Endothelial cell of umbilical vein (primary cell): Measurements from ENCODE around the gene GNRHR. TPM values are rescaled to one million over a fixed set of nuclear protein-coding genes. Genes with fewer than 3 reads are reported as not detected.

Experiments
- BruUV-seq: library from RNA; stranded (reverse); fragments of 400-500 nt; replicated peaks from 2 replicates; lab custom pipeline; 2021; lab: Mats Ljungman, UMichigan
- CTCF ChIA-PET: fragments of 300-600, 350-600 bp; sonication (Branson Sonifier 250); formaldehyde crosslinking; loops from one replicate; lab custom pipeline; 2021; ENCODE audit warnings: antibody characterized with exemption, inconsistent platforms; lab: Charles Lee
- POLR2A ChIA-PET: fragments of 300-600, 350-600 bp; sonication (Branson Sonifier 250); formaldehyde crosslinking; loops from one replicate; lab custom pipeline; 2021; ENCODE audit warnings: antibody characterized with exemption, inconsistent platforms; lab: Charles Lee
- DNase-seq: peaks from one replicate; pipeline ENCODE4 v3.0.0-alpha.2; 2011; ENCODE audit warnings: low read depth, low spot score
- FAIRE-seq: peaks from 2 replicates; lab custom pipeline; 2011; peaks lifted over from hg19 to GRCh38; lab: Jason Lieb, UNC
- H2AFZ ChIP-seq: 2 replicates; pipeline ENCODE4 v1.6.0; 2012; ENCODE audit warnings: low read depth, low read length, control low read depth, inconsistent platforms
- H3K27ac ChIP-seq: 2 replicates; pipeline ENCODE4 v1.5.1; 2011; ENCODE audit warnings: low read depth, mild to moderate bottlenecking, control low read depth, low read length, moderate library complexity; ENCODE audit not compliant: insufficient read depth
- H3K27me3 ChIP-seq, 2 experiments: 2 replicates each; pipeline versions ENCODE4 v1.6.0 to v1.6.1; 2011; ENCODE audit warnings: low read length in 2 of 2, mixed read lengths in 1 of 2; ENCODE audit not compliant: control insufficient read depth in 2 of 2, insufficient read depth in 2 of 2
- H3K36me3 ChIP-seq, 2 experiments: 2 replicates in 1 of 2; 3 replicates in 1 of 2; pipeline ENCODE4 v1.5.1; 2011; ENCODE audit warnings: low read length in 2 of 2, mild to moderate bottlenecking in 1 of 2, moderate library complexity in 1 of 2; ENCODE audit not compliant: control insufficient read depth in 2 of 2, insufficient read depth in 2 of 2; ENCODE audit errors: extremely low read depth in 1 of 2
- H3K4me1 ChIP-seq: 3 replicates; pipeline ENCODE4 v1.5.1; 2011; ENCODE audit warnings: mild to moderate bottlenecking, low read length; ENCODE audit not compliant: control insufficient read depth, insufficient read depth; ENCODE audit errors: extremely low read depth
- H3K4me2 ChIP-seq: 2 replicates; pipeline ENCODE4 v1.6.1; 2011; ENCODE audit warnings: low read length, control low read depth, mixed read lengths; ENCODE audit not compliant: insufficient read depth
- H3K4me3 ChIP-seq, 3 experiments: fragments of 200-600 bp in 1 of 3; sonication (generic), shearing (Covaris generic) in 1 of 3; replicated peaks in 1 of 3; 2 replicates each; pipeline ENCODE4 v1.5.1; 2011 to 2016; ENCODE audit warnings: control low read depth in 3 of 3, low read length in 3 of 3, mild to moderate bottlenecking in 2 of 3, inconsistent platforms in 1 of 3, low read depth in 1 of 3, moderate library complexity in 1 of 3; ENCODE audit not compliant: insufficient read depth in 1 of 3
- H3K79me2 ChIP-seq: 2 replicates; pipeline ENCODE4 v1.6.0; 2012; ENCODE audit warnings: low read length, inconsistent platforms; ENCODE audit not compliant: control insufficient read depth, insufficient read depth
- H3K9ac ChIP-seq: replicated peaks from 2 replicates; pipeline ENCODE3; 2011; ENCODE audit warnings: low read length, control low read depth; ENCODE audit not compliant: insufficient read depth; ENCODE audit errors: extremely low read depth
- H3K9me1 ChIP-seq: replicated peaks from 3 replicates; pipeline ENCODE4 v1.6.0; 2011; ENCODE audit warnings: mild to moderate bottlenecking, low read length; ENCODE audit not compliant: control insufficient read depth, insufficient read depth; ENCODE audit errors: extremely low read depth
- H3K9me3 ChIP-seq: replicated peaks from 2 replicates; pipeline ENCODE4 v1.5.1; 2012; ENCODE audit warnings: low read length, inconsistent platforms; ENCODE audit not compliant: control insufficient read depth, insufficient read depth
- H4K20me1 ChIP-seq: replicated peaks from 2 replicates; pipeline ENCODE3; 2011; ENCODE audit warnings: mild to moderate bottlenecking, low read length; ENCODE audit not compliant: control insufficient read depth, insufficient read depth; ENCODE audit errors: extremely low read depth
- CTCF ChIP-seq, 2 donors: IDR thresholded peaks; 1 replicate in 1 of 2; 2 replicates in 1 of 2; pipeline ENCODE4 v1.5.1; 2011; ENCODE audit warnings: low read length in 2 of 2, mild to moderate bottlenecking in 2 of 2, moderate library complexity in 2 of 2, control low read depth in 1 of 2, inconsistent platforms in 1 of 2, low read depth in 1 of 2; ENCODE audit not compliant: insufficient read depth in 1 of 2; ENCODE audit errors: extremely low read depth in 1 of 2
- EZH2 ChIP-seq: IDR thresholded peaks from 2 replicates; pipeline ENCODE4 v1.6.1; 2012; ENCODE audit warnings: borderline replicate concordance, low read depth, mild to moderate bottlenecking, moderate library complexity, low read length, inconsistent platforms; ENCODE audit not compliant: severe bottlenecking
- FOS ChIP-seq: IDR thresholded peaks from 2 replicates; pipeline ENCODE4 v1.6.1; 2011; ENCODE audit warnings: mild to moderate bottlenecking, low read length, moderate library complexity, borderline replicate concordance; ENCODE audit not compliant: insufficient read depth
- GATA2 ChIP-seq: IDR thresholded peaks from 2 replicates; pipeline ENCODE4 v1.7.0; 2011; ENCODE audit warnings: low read depth, mild to moderate bottlenecking, moderate library complexity, mixed read lengths, low read length; ENCODE audit not compliant: insufficient read length, insufficient read depth
- JUN ChIP-seq: IDR thresholded peaks from 2 replicates; pipeline ENCODE4 v1.6.1; 2011; ENCODE audit warnings: borderline replicate concordance, low read depth; ENCODE audit not compliant: insufficient read length, insufficient read depth
- MAX ChIP-seq: IDR thresholded peaks from 2 replicates; pipeline ENCODE4 v1.6.1; 2011; ENCODE audit not compliant: insufficient read depth, insufficient read length
- MYC ChIP-seq: IDR thresholded peaks from one replicate; pipeline ENCODE4 v1.6.1; 2011; ENCODE audit warnings: mild to moderate bottlenecking, low read depth, low read length
- POLR2A ChIP-seq: IDR thresholded peaks from 2 replicates; pipeline ENCODE4 v1.6.1; 2012; ENCODE audit warnings: low read depth, mild to moderate bottlenecking, control low read depth, low read length
- POLR2AphosphoS5 ChIP-seq: IDR thresholded peaks from 2 replicates; pipeline ENCODE4 v1.6.1; 2012; ENCODE audit warnings: low read depth, mild to moderate bottlenecking, control low read depth, low read length, moderate library complexity; ENCODE audit not compliant: insufficient read depth
- dilution Hi-C: fragments of 300-500 bp; cut with MboI; formaldehyde crosslinking; loops from one replicate; pipeline ENCODE4 v1.15.0; 2019; ENCODE audit warnings: low sequenced_read_pairs; ENCODE audit not compliant: extremely low pct_ligation_motif_present
- intact Hi-C: fragments of 100-400 bp; cut with micrococcal nuclease; formaldehyde crosslinking; loops from one replicate; pipeline ENCODE4 v1.10.0; 2022
- polyA plus RNA-seq, 4 experiments: library from polyadenylated mRNA; depleted of rRNA in 3 of 4; stranded (reverse) in 3 of 4; unstranded in 1 of 4; fragments of >200 nt; gene quantifications; 2 replicates each; pipeline versions ENCODE4 v1.2.1 to v1.2.3, GENCODE V29; 2011 to 2012; ENCODE audit warnings: missing spikeins in 1 of 4
- total RNA-seq: library from RNA; stranded (reverse); gene quantifications from 2 replicates; pipeline ENCODE4 v1.2.3, GENCODE V29; 2021

Gene GNRHR
- total and polyA plus RNA-seq, 2 donors (not counting 3 experiments of a cell fraction or from before 2014, with no cell fraction given) = not detected

- Histone ChIP-seq H3K79me2 (no peaks in the 10 kb centered on the region), H3K9ac (no peak overlapping the region), H3K36me3 (no peaks in the 10 kb centered on the region), H3K27ac (no peak overlapping the region), H3K4me3 (no peak overlapping the region), H4K20me1 (no peaks in the 10 kb centered on the region), H2AFZ (no peak overlapping the region), H3K9me3 (no peaks in the 10 kb centered on the region), H3K4me1 (no peaks in the 10 kb centered on the region), H3K9me1 (peaks cover 3% of the 10 kb centered on the region), H3K27me3 (no peaks in the 10 kb centered on the region), H3K4me2 (no peak overlapping the region)
- dilution Hi-C loops = no loop called here
- TF ChIP-seq FOS (no peak), POLR2AphosphoS5 (no peak), CTCF (IDR thresholded peaks at IDR 0.05; ENCODE audit: extremely low read depth in 1 of 2, insufficient read depth in 1 of 2, low read depth in 1 of 2, low read length in 2 of 2) (no peak), EZH2 (no peak), MYC (no peak)
- FAIRE-seq = no peak
- BruUV-seq = no TSS peak
- DNase-seq = no peak
- ChIA-PET POLR2A (no interaction called here), CTCF (no interaction called here)
- intact Hi-C loops = no loop called here
Measured at GRCh38 chr4:67743194-67743593, 11.0 kb downstream of the GNRHR start.

GRCh38 chr4:67736262-67736661 is 17.9 kb downstream of the GNRHR start:
- H3K79me2 ChIP-seq = no peaks in the 10 kb centered on the region
- TF ChIP-seq JUN (no peak), EZH2 (no peak), MAX (no peak), GATA2 (no peak), CTCF (IDR thresholded peaks at IDR 0.05; ENCODE audit: extremely low read depth in 1 of 2, insufficient read depth in 1 of 2, low read depth in 1 of 2, low read length in 2 of 2) (no peak), POLR2AphosphoS5 (no peak), POLR2A (no peak), FOS (no peak), MYC (no peak)
- H3K4me3 ChIP-seq = no peak overlapping the region
- no peak overlapping the region for H3K9ac ChIP-seq
- CTCF ChIA-PET = interaction anchor here (1.3 to 3.8 kb wide), 2 partner anchors 10 to 14 kb away, joined by 5 to 31 read pairs; no protein-coding TSS in a partner anchor
- DNase-seq (no peak), FAIRE-seq (no peak)
- no peak overlapping the region for H3K4me2 ChIP-seq
- intact Hi-C loops (no loop called here), dilution Hi-C loops (no loop called here)
- H3K9me3 ChIP-seq = no peaks in the 10 kb centered on the region
- POLR2A ChIA-PET = no interaction called here
- no TSS peak for BruUV-seq
- H2AFZ ChIP-seq = no peak overlapping the region
- H3K4me1 ChIP-seq = no peaks in the 10 kb centered on the region
- peaks cover 3% of the 10 kb centered on the region for H3K9me1 ChIP-seq
- H3K36me3 ChIP-seq = no peaks in the 10 kb centered on the region
- H3K27me3 ChIP-seq = no peaks in the 10 kb centered on the region
- H4K20me1 ChIP-seq = no peaks in the 10 kb centered on the region
- H3K27ac ChIP-seq = no peak overlapping the region
